ENCODE measurements around the gene ZNF506. TPM values are rescaled to one million over a fixed set of nuclear protein-coding genes. Genes with fewer than 3 reads are reported as not detected.
A peak's percentile ranks its signal among the peaks of the same experiment; 100 is the strongest.

ZNF506 gene
- total and polyA plus RNA-seq, 8 donors = 16.8 to 45.0 (median 39.1) TPM

DNA sequence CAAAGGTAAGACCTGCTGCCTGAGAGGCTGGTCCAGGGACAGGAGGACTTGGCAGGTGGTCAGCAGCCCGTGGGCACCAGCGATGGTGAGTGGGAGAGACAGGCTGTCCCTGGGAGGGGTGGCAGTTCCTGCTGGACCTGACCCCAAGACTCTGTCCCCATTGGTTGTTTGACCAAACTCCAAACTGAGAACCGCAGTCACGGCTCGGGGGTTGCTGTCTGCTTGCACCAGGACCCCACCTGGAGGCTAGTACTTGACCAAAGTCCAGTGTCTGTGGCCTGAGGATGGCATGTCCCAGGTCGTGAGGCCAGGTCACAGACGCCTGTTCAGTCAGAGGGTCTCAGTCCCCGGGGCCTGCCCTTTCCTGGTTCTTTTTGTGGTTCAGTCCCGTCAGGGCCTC, 78.8 kb downstream of the ZNF506 start:
- no peaks in the 10 kb centered on the region for H3K27me3 ChIP-seq
- peak in 1 of 4 donors; percentile 47 for DNase-seq
- intact Hi-C loops (cut with DNase I) = no loop called here
- peaks cover 0 to 49% of the 10 kb centered on the region in 2 donors for H3K9me3 ChIP-seq
- no peak overlapping the region for H3K4me3 ChIP-seq
- H3K27ac ChIP-seq = no peak overlapping the region
- TF ChIP-seq, protein P1, sequence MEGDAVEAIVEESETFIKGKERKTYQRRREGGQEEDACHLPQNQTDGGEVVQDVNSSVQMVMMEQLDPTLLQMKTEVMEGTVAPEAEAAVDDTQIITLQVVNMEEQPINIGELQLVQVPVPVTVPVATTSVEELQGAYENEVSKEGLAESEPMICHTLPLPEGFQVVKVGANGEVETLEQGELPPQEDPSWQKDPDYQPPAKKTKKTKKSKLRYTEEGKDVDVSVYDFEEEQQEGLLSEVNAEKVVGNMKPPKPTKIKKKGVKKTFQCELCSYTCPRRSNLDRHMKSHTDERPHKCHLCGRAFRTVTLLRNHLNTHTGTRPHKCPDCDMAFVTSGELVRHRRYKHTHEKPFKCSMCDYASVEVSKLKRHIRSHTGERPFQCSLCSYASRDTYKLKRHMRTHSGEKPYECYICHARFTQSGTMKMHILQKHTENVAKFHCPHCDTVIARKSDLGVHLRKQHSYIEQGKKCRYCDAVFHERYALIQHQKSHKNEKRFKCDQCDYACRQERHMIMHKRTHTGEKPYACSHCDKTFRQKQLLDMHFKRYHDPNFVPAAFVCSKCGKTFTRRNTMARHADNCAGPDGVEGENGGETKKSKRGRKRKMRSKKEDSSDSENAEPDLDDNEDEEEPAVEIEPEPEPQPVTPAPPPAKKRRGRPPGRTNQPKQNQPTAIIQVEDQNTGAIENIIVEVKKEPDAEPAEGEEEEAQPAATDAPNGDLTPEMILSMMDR (IDR thresholded peaks at IDR 0.05) = no peak
- no peak for ATAC-seq
- no peaks in the 10 kb centered on the region for H3K4me1 ChIP-seq
- no peaks in the 10 kb centered on the region for H3K36me3 ChIP-seq

Other genes starting within 250 kb of the ZNF506 start
- 1 to 10 TPM; 1.8 to 3.4 TPM for gene PBX4, start 203.1 kb downstream of the ZNF506 start, total RNA-seq
- 10 to 100 TPM; 14.0 to 22.0 (median 18.0) TPM for gene PBX4, start 203.1 kb downstream of the ZNF506 start, polyA plus RNA-seq (ENCODE audit: insufficient read length in 6 of 6)
- 10 to 100 TPM; 16.1 to 36.2 TPM for gene LPAR2, start 193.5 kb downstream of the ZNF506 start, total RNA-seq
- 10 to 100 TPM; 39.5 to 60.8 (median 45.5) TPM for gene LPAR2, start 193.5 kb downstream of the ZNF506 start, polyA plus RNA-seq (ENCODE audit: insufficient read length in 6 of 6)
- gene GMIP, start 178.1 kb downstream of the ZNF506 start, total RNA-seq = 10 to 100 TPM; 21.5 to 57.2 TPM
- gene GMIP, start 178.1 kb downstream of the ZNF506 start, polyA plus RNA-seq (ENCODE audit: insufficient read length in 6 of 6) = 10 to 100 TPM in 5 of 6 donors, 1 to 10 TPM in 1; 9.1 to 12.9 (median 10.7) TPM
- 10 to 100 TPM; 51.2 to 74.8 TPM for gene ATP13A1, start 158.1 kb downstream of the ZNF506 start, total RNA-seq
- 10 to 100 TPM; 39.3 to 59.2 (median 43.3) TPM for gene ATP13A1, start 158.1 kb downstream of the ZNF506 start, polyA plus RNA-seq (ENCODE audit: insufficient read length in 6 of 6)
- 10 to 100 TPM in 1 of 2 donors, 1 to 10 TPM in 1; 9.7 to 13.6 TPM for gene ZNF101, start 152.9 kb downstream of the ZNF506 start, total RNA-seq
- 10 to 100 TPM; 11.6 to 17.5 (median 13.9) TPM for gene ZNF101, start 152.9 kb downstream of the ZNF506 start, polyA plus RNA-seq (ENCODE audit: insufficient read length in 6 of 6)
- gene ZNF14, start 88.6 kb downstream of the ZNF506 start, total RNA-seq = 1 to 10 TPM; 4.7 to 4.8 TPM
- 10 to 100 TPM; 10.8 to 15.3 (median 13.2) TPM for gene ZNF14, start 88.6 kb downstream of the ZNF506 start, polyA plus RNA-seq (ENCODE audit: insufficient read length in 6 of 6)
- 10 to 100 TPM in 1 of 2 donors, 1 to 10 TPM in 1; 9.1 to 11.4 TPM for gene ZNF253, start 44.1 kb upstream of the ZNF506 start, total RNA-seq
- 10 to 100 TPM; 27.6 to 36.8 (median 33.9) TPM for gene ZNF253, start 44.1 kb upstream of the ZNF506 start, polyA plus RNA-seq (ENCODE audit: insufficient read length in 6 of 6)
- gene ZNF93, start 79.2 kb upstream of the ZNF506 start, total RNA-seq = 1 to 10 TPM; 6.2 to 8.3 TPM
- 10 to 100 TPM; 14.0 to 19.4 (median 16.5) TPM for gene ZNF93, start 79.2 kb upstream of the ZNF506 start, polyA plus RNA-seq (ENCODE audit: insufficient read length in 6 of 6)
- gene ZNF682, start 217.8 kb upstream of the ZNF506 start, total RNA-seq = 10 to 100 TPM in 1 of 2 donors, 1 to 10 TPM in 1; 6.2 to 11.7 TPM
- 10 to 100 TPM; 19.9 to 29.9 (median 24.4) TPM for gene ZNF682, start 217.8 kb upstream of the ZNF506 start, polyA plus RNA-seq (ENCODE audit: insufficient read length in 6 of 6)